ENCODE data around the gene FLNC.

DNA sequence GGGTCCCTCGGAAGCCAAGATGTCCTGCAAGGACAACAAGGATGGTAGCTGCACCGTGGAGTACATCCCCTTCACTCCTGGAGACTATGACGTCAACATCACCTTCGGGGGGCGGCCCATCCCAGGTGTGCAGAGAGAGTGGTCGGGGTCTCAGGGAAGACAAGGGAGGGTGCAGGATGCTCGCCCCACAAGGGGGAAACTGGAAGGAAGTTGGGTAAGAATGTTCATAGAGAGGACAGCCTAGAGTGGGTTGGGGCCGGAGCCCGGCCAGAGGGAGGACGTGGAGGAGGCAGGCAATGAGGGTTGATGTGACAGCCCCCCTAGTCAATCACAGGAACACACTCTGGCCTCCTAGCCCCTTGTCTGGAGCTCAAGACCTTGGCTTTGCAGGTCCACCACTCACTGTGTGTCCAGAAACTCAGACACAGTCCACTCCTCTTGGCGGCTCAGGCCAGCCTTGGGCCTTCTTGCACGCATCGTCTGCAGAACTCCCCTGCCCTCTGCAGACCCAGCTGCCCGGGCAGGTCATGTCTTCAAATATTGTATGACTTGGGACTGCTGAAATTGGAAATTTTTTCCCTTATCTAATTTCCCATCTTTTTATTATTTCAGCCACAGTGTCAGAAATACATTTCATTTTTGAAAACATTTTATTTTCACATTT lies 16.7 kb downstream of the FLNC start:
- TF ChIP-seq TARDBP (IDR thresholded peaks at IDR 0.05) (no peak), BHLHE40 (IDR thresholded peaks at IDR 0.05; ENCODE audit: borderline replicate concordance) (no peak), LEF1 (IDR thresholded peaks at IDR 0.05; ENCODE audit: borderline replicate concordance) (no peak), ARNT (IDR thresholded peaks at IDR 0.05) (no peak), CTBP1 (IDR thresholded peaks at IDR 0.05; ENCODE audit: borderline replicate concordance) (no peak), FOXM1 (IDR thresholded peaks at IDR 0.05; ENCODE audit: borderline replicate concordance) (no peak), SP1 (IDR thresholded peaks at IDR 0.05) (no peak), FOXK2 (IDR thresholded peaks at IDR 0.05) (no peak), ELF4 (IDR thresholded peaks at IDR 0.05) (no peak)
- TF ChIP-seq, protein P1, sequence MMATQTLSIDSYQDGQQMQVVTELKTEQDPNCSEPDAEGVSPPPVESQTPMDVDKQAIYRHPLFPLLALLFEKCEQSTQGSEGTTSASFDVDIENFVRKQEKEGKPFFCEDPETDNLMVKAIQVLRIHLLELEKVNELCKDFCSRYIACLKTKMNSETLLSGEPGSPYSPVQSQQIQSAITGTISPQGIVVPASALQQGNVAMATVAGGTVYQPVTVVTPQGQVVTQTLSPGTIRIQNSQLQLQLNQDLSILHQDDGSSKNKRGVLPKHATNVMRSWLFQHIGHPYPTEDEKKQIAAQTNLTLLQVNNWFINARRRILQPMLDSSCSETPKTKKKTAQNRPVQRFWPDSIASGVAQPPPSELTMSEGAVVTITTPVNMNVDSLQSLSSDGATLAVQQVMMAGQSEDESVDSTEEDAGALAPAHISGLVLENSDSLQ (IDR thresholded peaks at IDR 0.05) = no peak
